ENCODE measurements around the gene CTBP1. TPM values are rescaled to one million over a fixed set of nuclear protein-coding genes. Genes with fewer than 3 reads are reported as not detected.

Gene CTBP1
- total RNA-seq, 8 experiments from 2014 or later = 120 to 180 (median 146) TPM

DNA sequence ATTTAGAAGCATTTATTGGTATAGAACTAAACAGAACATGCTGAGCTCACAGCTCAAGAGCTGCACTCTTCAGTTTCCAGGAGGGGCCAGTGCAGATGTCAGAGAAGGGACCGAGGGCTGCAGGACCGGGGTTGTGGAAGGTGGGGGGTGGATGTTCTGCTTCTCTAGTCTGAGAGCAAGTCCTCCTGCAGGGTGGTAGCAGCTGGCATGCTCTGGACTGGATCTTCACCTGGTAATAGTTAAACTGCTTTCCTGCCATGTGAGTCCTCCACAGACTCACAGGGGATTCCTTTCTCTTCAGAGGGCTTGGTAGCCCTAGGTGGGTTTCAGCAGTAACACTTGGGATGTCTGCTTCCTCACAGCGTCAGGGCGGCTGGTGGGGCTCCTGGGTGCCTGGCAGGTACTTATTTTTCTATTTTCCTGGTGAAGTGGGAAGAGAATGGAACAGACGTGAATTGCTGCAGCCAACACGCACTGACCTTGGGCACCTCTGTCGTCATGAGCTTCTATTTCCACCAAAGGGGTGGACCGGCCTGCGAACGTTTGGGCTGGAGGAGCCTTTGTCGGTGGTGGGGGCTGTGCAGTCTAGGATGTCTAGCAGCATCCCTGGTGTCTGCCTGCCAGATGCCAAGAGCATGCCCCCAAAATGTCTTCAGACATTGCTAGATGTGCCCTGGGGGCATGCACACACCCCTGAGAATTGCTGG, 43.2 kb upstream of the CTBP1 start:
- Histone ChIP-seq H3K4me1 (replicated peaks in 1 of 2) (peaks cover 12 to 20% of the 10 kb centered on the region in 2 donors), H3K4me3 (no peak overlapping the region), H3K27ac (no peak overlapping the region)
- in situ Hi-C loops (cut with MboI; ENCODE audit: low pct_unique_long_range_greater_than_20kb in 2 of 9, low sequenced_read_pairs in 9 of 9, unreplicated experiment in 9 of 9) = no loop called here
- ATAC-seq (replicated peaks in 6 of 8) = no peak
- 40 to 100% (median 85%) methylated on average over 1 to 10 of the region's 11 CpGs; no CpG with 5 or more reads in 5 of the 10 experiments for WGBS, 10 experiments

DNA sequence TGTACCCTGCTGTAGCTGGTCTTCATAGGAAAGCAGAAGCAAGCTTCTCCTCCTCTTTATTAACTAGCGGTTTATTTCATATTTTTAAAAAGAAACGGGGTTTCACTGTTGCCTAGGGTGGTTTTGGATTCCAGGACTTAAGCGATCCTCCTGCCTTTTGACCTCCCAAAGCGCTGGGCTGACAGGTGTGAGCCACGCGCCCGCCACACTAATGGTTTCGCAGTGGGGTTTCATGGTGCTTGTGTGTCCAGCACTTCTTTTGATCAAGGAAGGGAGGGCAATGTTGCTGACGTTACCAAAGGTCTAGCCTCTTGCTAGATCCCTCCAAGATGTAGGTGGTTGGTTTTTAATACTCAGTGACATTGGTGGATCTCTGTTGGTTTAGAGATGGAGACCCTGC, 42.2 kb upstream of the CTBP1 start:
- WGBS, 10 experiments = 0 to 75% (median 46%) methylated on average over 1 to 7 of the region's 9 CpGs; no CpG with 5 or more reads in 3 of the 10 experiments
- H3K4me3 ChIP-seq = peak overlapping the region; percentile 71 to 99 (median 90)
- H3K27ac ChIP-seq = peak overlapping the region; percentile 72 to 98
- in situ Hi-C loops (cut with MboI; ENCODE audit: low pct_unique_long_range_greater_than_20kb in 2 of 9, low sequenced_read_pairs in 9 of 9, unreplicated experiment in 9 of 9) = no loop called here
- ATAC-seq (replicated peaks in 6 of 8) = no peak
- H3K4me1 ChIP-seq (replicated peaks in 1 of 2) = peaks cover 12 to 20% of the 10 kb centered on the region in 2 donors

DNA sequence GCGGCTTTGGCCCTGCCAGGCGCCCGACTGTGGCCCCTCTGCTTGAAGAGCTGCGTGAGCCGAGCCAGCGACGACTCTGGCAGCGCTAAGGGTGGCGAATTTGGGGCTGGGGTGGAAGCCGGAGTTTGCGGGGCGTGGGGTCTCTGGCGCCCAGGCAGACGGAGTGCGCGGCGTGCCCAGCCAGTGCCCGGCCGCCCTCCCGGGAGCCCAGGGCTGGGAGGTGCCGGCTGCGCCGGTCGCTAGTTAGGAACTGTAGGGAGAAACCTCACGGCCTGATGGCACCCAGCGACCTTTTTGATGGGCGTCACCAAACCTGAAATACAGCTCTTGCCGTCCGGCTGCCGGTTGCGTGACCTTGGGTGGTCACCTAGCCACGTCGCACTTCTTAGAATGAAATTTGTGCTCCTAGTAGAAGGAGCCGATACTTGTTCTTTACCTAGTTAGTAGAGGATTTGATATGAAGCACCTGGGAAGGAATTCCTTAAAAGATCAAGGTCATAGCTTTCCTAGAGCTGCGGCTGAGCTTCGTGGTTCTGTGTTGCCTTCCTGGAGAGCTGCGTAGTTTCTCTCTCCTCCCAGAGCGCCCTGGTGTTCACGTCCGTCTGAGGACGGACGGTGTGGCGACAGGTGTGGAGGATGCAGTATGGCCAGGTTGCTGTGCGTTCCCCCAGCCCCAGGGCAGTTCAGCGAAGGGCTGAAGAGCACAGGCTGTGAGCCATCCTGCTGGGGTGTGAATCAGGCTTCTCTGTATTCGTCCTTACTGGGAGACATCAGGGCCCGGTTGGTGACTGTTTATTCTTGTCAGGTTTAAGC, 41.4 kb upstream of the CTBP1 start:
- peak in 4 of 8 experiments; percentile 0 to 3 (median 2) for ATAC-seq (replicated peaks in 6 of 8)
- in situ Hi-C loops (cut with MboI; ENCODE audit: low pct_unique_long_range_greater_than_20kb in 2 of 9, low sequenced_read_pairs in 9 of 9, unreplicated experiment in 9 of 9) = no loop called here
- Histone ChIP-seq H3K4me3 (peak overlapping the region; percentile 71 to 99 (median 90)), H3K4me1 (replicated peaks in 1 of 2) (peaks cover 12 to 20% of the 10 kb centered on the region in 2 donors), H3K27ac (peak overlapping the region; percentile 72 to 98)
- WGBS, 10 experiments = 0 to 15% (median 1%) methylated on average over 3 to 22 of the region's 47 CpGs; no CpG with 5 or more reads in 4 of the 10 experiments

DNA sequence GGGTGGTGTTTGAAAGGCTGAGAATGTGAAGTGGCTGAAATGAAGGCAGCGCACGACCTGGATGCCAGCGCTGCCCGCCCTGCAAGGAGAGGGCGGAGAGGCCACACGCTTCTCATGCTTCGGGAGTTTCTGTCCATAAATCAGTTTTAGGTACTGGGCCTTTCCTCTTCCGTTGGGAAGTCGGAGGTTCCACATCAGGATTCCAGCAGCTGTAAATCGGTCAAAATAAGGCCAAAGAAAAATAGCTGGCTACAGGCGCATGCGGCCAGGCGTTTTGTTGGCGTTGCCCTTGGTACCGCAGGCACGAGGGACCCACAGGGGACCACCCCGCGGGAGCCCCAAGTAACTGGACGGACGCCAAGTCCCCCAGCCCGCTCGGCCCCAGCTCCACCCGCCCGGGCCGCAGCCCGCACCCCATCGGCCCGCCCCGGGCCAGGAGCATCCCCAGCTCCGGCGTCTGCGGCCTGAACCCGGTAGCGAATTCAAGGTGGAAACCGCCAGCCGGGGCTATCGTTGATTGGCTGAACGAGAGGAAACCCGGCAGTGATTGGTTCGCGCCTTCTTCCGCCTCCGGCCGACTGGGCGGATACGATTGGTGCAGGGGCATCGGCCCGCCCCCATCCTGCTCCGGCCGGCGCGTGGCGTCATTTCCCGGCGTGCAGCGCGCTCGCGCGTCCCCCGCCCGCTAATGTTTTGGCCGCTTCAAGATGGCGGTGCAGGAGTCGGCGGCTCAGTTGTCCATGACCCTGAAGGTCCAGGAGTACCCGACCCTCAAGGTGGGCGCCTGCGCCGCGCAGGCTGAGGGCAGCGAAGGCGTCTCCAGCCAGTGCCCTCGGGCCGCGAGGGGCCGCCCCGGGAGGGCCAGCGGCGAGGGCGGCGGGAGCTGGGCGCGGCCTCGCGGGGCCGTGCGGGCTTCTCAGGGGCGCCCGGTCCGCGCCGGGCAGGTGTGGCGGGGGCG, 40.6 kb upstream of the CTBP1 start, which contains the start of gene MAEA:
MAEA (plus strand) TSS at position 685 of the 958 bp plus-strand sequence; CDS start at position 708, 23 bp downstream.
- in situ Hi-C loops (cut with MboI; ENCODE audit: low pct_unique_long_range_greater_than_20kb in 2 of 9, low sequenced_read_pairs in 9 of 9, unreplicated experiment in 9 of 9) = no loop called here
- WGBS, 10 experiments = 0 to 15% (median 1%) methylated on average over 1 to 19 of the region's 95 CpGs; no CpG with 5 or more reads in 4 of the 10 experiments
- H3K27ac ChIP-seq = peak within 1 kb of the TSS; percentile 72 to 98
- peaks cover 12 to 20% of the 10 kb centered on the region in 2 donors for H3K4me1 ChIP-seq (replicated peaks in 1 of 2)
- peak within 1 kb of the TSS; percentile 71 to 99 (median 90) for H3K4me3 ChIP-seq
- peak; percentile 93 to 98 (median 98) for ATAC-seq (replicated peaks in 6 of 8)

DNA sequence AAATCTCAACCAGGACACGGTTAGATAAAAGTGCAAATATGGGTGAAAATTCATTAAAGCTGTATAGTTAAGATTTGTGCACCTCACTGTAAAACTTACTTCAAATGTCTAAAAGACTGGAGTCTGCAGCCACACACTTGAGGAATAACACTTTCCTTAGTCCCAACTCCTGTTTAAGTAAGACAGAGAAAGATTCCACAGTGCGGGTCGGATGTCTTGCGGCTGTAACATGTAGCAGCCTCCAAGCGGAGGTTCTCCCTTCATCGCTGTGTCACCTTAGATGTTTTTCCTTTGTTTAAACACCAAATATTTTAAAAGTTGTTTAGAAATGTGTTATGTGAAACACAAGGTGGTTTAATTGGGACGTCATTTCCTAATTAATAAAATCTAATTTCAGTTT, 39.9 kb upstream of the CTBP1 start:
- H3K4me3 ChIP-seq = peak overlapping the region; percentile 71 to 99 (median 90)
- no peak for ATAC-seq (replicated peaks in 6 of 8)
- 40 to 100% (median 95%) methylated on average over 1 to 7 of the region's 7 CpGs; no CpG with 5 or more reads in 3 of the 10 experiments for WGBS, 10 experiments
- in situ Hi-C loops (cut with MboI; ENCODE audit: low pct_unique_long_range_greater_than_20kb in 2 of 9, low sequenced_read_pairs in 9 of 9, unreplicated experiment in 9 of 9) = no loop called here
- peaks cover 12 to 20% of the 10 kb centered on the region in 2 donors for H3K4me1 ChIP-seq (replicated peaks in 1 of 2)
- peak overlapping the region; percentile 63 to 87 for H3K27ac ChIP-seq

DNA sequence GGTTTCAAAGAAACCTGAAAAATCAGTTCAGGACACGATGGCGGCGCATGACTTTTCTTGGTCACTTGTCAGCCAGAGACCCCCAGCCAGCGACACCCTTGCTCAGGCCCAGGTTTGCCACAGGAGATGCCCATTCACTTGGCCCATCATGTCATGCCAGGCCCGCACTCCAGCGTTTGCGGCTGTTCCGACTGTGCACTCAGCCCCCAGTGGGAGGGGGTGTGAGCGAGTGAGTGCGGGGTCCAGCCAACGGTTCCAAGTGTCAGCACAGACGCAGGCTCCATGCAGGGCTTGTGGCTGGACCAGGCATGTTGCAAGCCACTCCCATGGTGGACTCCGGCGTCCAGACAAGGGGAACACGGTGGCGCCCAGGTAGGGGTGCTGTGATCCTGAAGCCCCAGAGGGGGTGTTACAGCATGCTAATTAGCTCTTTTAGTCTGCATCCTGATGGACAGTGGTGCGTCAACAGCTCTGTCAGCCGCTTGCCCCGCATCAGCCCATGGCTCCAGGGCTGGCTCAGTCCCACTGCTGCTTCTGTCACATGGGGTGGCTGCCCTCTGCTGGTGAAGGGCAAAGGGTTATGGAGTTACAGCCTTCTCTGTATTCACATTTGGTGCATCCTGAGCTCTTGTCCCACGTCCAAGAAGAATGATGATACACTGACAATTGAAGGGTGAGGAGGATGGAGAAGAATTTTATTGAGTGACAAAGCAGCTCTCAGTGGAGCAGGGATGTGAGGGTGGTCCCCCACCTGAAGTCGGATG, 37.0 kb upstream of the CTBP1 start:
- H3K4me1 ChIP-seq (replicated peaks in 1 of 2) = peaks cover 6 to 9% of the 10 kb centered on the region in 2 donors
- in situ Hi-C loops (cut with MboI; ENCODE audit: low pct_unique_long_range_greater_than_20kb in 2 of 9, low sequenced_read_pairs in 9 of 9, unreplicated experiment in 9 of 9) = no loop called here
- H3K27ac ChIP-seq = no peak overlapping the region
- 6 to 89% (median 67%) methylated on average over 2 to 5 of the region's 21 CpGs; no CpG with 5 or more reads in 3 of the 10 experiments for WGBS, 10 experiments
- ATAC-seq (replicated peaks in 6 of 8) = peak in 1 of 8 experiments; percentile 1
- H3K4me3 ChIP-seq = no peak overlapping the region

DNA sequence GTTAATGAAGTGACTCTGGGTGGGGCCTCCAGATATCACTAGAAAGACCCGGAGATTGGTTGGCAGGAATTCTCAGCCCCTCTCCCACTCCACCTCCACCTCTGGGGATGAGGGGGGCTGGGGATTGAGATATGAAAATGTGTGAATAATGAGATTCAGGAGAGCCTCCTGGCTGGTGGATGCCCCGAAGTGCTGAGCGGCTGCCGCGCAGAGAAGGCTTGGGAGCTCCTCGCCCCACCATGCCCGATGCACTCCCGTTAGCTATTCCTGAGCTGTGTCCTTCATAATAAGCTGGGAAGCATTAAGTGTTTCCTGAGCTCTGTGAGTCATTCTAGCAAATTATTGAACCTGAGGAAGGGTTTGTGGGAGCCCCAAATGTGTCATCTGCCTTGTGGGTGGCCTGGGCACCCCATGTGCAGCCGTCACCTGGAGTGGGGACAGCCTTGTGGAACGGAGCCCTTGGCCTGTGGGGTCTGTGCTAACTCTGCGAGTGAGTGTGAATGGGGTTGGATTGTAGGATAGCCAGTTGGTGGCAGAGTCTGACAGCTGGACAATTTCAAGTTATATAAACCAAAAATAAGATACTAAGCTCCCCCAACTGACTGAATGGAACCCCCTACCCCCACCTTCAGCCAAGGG, 36.3 kb upstream of the CTBP1 start:
- no peak overlapping the region for H3K27ac ChIP-seq
- in situ Hi-C loops (cut with MboI; ENCODE audit: low pct_unique_long_range_greater_than_20kb in 2 of 9, low sequenced_read_pairs in 9 of 9, unreplicated experiment in 9 of 9) = no loop called here
- H3K4me3 ChIP-seq = no peak overlapping the region
- peaks cover 4 to 6% of the 10 kb centered on the region in 2 donors for H3K4me1 ChIP-seq (replicated peaks in 1 of 2)
- ATAC-seq (replicated peaks in 6 of 8) = no peak
- WGBS, 10 experiments = 73 to 100% (median 83%) methylated on average over 1 to 8 of the region's 11 CpGs; no CpG with 5 or more reads in 5 of the 10 experiments

DNA sequence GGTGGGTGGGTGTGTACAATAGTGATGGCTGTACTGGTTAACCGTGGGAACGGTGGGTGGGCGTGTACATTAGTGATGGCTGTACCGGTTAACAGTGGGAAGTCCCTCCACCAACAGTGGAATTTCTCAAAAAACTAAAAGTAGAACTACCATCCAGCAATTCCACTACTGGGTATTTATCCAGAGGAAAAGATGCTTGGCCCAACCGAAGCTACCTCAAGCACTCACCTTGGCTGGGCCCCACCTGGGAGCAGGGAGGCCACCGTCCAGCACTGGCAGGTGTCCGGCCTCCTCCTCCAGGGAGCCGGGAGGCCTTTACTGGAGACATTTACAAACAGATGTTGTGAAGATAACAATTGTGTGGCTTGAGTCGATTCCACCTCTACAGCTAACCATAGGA, 34.8 kb upstream of the CTBP1 start:
- Histone ChIP-seq H3K4me3 (no peak overlapping the region), H3K27ac (no peak overlapping the region), H3K4me1 (replicated peaks in 1 of 2) (peaks cover 2% of the 10 kb centered on the region in 2 donors)
- WGBS, 10 experiments = 0 to 100% (median 86%) methylated on average over 1 to 4 of the region's 9 CpGs; no CpG with 5 or more reads in 3 of the 10 experiments
- in situ Hi-C loops (cut with MboI; ENCODE audit: low pct_unique_long_range_greater_than_20kb in 2 of 9, low sequenced_read_pairs in 9 of 9, unreplicated experiment in 9 of 9) = no loop called here
- no peak for ATAC-seq (replicated peaks in 6 of 8)

DNA sequence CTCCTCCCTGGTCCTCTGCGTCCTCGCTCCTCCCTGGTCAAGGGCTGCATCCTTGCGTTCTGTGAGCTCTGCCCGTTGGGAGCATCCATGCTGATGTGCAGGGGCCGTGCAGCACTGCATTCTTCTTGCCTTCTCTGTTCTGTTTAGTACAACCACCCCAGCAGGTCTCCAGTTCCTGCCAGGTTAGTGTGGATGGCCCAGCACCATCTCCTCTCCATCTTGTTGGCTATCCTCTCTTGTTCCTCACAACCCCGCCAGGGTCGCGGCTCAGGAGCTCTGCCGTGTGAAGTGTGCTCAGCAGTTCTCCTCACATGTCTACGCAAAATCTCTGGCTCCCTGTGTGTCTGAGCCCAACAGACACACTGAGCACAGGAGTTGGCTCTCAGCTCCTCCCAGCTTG, 30.3 kb upstream of the CTBP1 start:
- WGBS, 10 experiments = 60 to 100% (median 82%) methylated on average over 1 to 4 of the region's 10 CpGs; no CpG with 5 or more reads in 4 of the 10 experiments
- ATAC-seq (replicated peaks in 6 of 8) = no peak

DNA sequence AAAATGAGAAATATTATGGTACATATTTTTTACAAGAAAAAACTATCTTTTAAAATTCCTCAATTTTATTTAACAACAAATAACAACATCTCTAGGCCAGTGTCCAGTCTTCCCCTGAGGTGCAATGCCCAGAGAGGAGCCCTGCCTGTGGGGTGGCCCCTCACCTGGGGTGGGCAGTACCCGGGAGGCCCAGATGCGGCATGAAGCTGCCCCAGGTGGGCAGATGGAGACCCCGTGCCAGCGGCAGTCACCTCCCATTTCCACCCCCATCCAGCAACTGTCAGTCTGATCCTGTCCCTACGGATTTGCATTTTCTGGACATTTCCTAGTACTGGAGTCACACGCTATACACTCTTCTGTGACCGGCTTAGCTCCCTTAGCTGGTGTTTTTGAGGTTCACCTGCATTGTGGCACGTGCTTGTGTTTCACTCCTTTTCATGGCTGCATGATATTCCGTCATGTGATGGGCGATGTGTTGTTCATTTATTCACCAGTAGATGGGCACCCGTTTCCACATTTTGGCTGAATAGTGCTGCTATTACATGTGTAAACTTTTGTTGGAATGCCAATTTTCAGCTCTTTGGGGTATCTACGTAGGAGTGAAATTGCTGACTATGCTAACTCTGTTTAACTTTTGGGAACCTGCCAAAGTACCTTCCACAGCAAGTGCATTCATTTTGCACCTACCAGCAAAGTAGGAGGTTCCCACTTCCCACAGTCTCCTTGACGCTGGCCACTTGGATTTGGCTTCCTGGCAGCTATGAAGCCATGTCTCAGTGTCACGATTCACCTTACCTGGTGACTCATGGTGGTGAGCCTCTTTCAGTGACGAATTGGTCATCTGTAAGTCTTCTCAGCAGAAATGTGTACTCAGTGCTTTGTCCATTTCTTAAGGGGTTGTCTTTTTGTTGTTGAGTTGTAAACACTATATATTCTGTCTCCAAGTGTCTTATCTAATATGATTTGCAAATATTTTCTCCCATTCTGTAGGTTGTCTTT, 29.0 kb upstream of the CTBP1 start:
- H3K4me3 ChIP-seq = no peak overlapping the region
- WGBS, 10 experiments = 46 to 83% (median 73%) methylated on average over 3 to 15 of the region's 15 CpGs; no CpG with 5 or more reads in 1 of the 10 experiments
- no peak for ATAC-seq (replicated peaks in 6 of 8)
- in situ Hi-C loops (cut with MboI; ENCODE audit: low pct_unique_long_range_greater_than_20kb in 2 of 9, low sequenced_read_pairs in 9 of 9, unreplicated experiment in 9 of 9) = no loop called here
- no peak overlapping the region for H3K27ac ChIP-seq
- H3K4me1 ChIP-seq (replicated peaks in 1 of 2) = no peaks in the 10 kb centered on the region

More for the DNA sequence above, 30.3 kb upstream of the CTBP1 start:
- no peak overlapping the region for H3K4me3 ChIP-seq
- H3K27ac ChIP-seq = no peak overlapping the region
- in situ Hi-C loops (cut with MboI; ENCODE audit: low pct_unique_long_range_greater_than_20kb in 2 of 9, low sequenced_read_pairs in 9 of 9, unreplicated experiment in 9 of 9) = no loop called here
- no peaks in the 10 kb centered on the region for H3K4me1 ChIP-seq (replicated peaks in 1 of 2)
